ENCODE measurements around the gene SIRT6.

SIRT6 gene

DNA sequence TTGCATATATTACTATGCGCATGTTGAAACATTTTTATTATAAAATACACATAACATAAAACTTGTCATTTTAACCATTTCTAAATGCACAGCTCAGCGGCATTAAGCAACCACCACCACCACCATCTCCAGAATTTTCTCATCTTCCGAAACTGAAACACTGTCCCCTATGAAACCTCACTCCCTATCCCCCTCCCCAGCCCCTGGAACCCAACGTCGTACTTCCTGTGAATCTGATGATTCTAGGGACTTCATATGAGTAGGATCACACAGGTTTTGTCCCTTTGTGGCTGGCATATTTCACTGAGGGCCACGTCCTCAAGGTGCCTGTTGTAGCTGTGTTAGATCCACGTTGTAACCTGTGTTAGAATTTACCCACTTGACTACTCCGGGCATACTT is 57.7 kb downstream of the SIRT6 start:
- Histone ChIP-seq H3K36me3 (ENCODE audit: insufficient read depth, low read length) (peaks cover 4% of the 10 kb centered on the region), H2AFZ (ENCODE audit: low read depth, low read length) (peak overlapping the region; percentile 39), H3K4me3 (ENCODE audit: low read length) (peak overlapping the region; percentile 79), H3K9me3 (ENCODE audit: low read length) (no peaks in the 10 kb centered on the region), H3K27me3 (ENCODE audit: insufficient read depth, low read length) (no peaks in the 10 kb centered on the region), H3K4me1 (ENCODE audit: insufficient read depth, low read length) (peaks cover 15% of the 10 kb centered on the region)

All from neuron (in vitro differentiated cells).